SIG-M5 treated with dmso at 0.1 percent for 504 hours (cell line): ENCODE data around the gene FLOT2.
"Not testable (repeated sequence)": the region's sequence is repeated elsewhere in the genome, so short reads cannot be mapped to it uniquely, and the experiment has no call there.

Source experiments
- DNase-seq: peaks from one replicate; lab custom pipeline; 2025; ENCODE audit not compliant: unreplicated experiment; lab: John Stamatoyannopoulos, UW

FLOT2 gene

GRCh38 chr17:28896884-28897768 lies at the start of gene FLOT2:
Gene FLOT2 (minus strand): TSS chr17:28897733. CDS start chr17:28897574, 159 bp downstream.
- DNase-seq, result peak; percentile 72

GRCh38 chr17:28946239-28946638 lies 48.7 kb upstream of the FLOT2 start:
- peak; percentile 19 for DNase-seq

GRCh38 chr17:28944862-28945741 lies 47.6 kb upstream of the FLOT2 start:
- DNase-seq, result no peak

GRCh38 chr17:28944343-28944742 lies 46.8 kb upstream of the FLOT2 start:
- DNase-seq, result no peak

GRCh38 chr17:28942925-28943324 lies 45.4 kb upstream of the FLOT2 start:
- DNase-seq, result no peak

GRCh38 chr17:28941251-28941650 lies 43.7 kb upstream of the FLOT2 start:
- no peak for DNase-seq

- no peak for DNase-seq
Observed at GRCh38 chr17:28940675-28941074, 43.1 kb upstream of the FLOT2 start.

- no peak for DNase-seq
Observed at GRCh38 chr17:28940142-28940541, 42.6 kb upstream of the FLOT2 start.

DNA sequence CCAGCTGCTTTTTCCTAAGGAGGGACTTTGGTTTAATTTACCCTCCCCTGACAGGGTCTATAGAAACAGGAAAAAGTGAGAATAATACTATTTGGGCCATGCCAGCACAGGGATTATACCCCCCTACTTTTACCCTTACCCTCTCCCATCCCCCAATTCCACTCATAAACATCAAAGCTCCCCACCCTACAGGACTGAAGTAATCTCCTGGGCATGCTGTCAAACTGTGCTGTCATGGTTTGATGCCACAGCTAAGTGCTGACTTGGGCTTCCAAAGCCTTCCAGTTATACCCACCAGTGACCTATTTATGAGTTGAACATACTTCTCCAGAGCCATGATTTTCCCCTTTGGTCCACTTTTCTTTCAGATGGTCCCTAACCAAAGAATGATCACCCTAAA lies 41.0 kb upstream of the FLOT2 start:
- DNase-seq, result no peak

DNA sequence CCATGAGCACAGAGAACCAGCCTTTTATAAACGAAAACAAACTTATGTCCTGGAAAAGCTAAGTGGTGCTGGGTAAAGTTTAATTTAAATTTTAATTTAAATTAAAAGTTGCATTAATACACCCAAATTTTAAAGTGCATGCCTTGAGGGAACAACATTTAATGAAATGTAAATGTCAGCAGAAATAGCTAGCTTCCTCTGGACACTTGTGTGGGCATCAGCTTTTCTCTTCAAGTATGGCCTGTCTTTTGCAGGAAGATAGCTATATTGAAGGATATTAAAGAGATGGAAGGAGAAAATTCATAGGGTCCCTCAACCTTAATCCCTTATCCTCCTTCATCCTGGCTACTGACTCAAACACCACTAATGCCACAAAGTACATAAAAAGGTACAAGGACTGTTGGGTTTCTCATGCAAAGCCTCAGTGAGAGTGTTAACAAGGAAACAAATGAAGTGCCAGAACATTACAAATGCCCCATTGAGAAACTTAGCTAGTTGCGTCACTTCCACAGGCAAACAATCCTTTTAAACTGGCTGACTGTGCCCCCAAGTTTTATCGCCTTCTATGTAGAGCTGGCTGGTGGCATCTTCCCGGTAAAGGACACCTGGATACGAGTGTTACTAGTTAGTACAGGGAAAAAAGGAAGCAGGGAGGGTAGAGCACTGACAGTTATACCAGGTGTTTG lies 39.7 kb upstream of the FLOT2 start:
- DNase-seq, result peak; percentile 84

DNA sequence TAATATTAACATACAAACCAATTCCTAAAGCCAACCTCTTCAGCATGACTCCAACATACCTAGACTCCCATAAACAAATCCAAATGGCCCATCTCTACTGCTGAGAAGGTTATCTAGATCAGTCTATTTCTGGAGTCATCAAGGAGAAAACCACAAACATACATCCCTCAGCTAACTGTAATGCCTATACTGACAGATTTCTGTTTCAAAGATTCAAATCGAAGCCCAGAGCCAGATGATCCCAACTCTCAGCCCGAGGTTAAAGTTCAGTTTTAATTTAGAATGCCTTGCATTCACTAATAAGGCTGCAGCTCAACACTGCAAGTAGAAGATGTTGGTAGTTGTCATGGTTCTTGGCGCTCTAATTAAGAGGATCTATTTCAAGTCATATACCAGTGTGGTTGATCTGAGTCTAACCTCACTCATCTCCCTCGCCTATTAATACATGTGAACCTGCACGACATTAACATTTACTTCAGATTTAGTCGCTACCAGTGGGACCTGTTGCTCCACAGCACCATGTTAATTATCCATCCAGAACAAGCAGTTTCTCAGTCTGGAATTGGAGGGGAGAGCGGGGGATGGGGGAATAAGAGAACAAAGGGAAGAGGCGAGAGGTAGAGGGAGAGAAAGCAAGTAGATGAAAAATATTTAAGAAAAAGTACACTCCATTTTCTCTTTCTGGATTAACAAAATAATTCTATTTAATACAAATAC lies 38.4 kb upstream of the FLOT2 start:
- DNase-seq, result no peak

DNA sequence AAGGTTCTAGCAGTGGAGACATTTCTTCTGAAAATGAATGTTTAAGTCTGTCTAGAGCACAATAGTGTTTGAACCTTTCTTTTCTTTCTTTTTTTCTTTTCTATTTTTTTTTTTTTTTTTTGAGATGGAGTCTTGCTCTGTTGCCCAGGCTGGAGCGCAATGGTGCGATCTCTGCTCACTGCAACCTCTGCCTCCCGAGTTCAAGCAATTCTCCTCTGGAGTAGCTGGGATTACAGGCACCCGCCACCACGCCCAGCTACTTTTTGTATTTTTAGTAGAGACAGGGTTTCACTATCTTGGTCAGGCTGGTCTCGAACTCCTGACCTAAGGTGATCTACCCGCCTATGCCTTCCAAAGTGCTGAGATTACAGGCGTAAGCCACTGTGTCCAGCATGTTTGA lies 37.0 kb upstream of the FLOT2 start:
- DNase-seq, result not testable (repeated sequence)

DNA sequence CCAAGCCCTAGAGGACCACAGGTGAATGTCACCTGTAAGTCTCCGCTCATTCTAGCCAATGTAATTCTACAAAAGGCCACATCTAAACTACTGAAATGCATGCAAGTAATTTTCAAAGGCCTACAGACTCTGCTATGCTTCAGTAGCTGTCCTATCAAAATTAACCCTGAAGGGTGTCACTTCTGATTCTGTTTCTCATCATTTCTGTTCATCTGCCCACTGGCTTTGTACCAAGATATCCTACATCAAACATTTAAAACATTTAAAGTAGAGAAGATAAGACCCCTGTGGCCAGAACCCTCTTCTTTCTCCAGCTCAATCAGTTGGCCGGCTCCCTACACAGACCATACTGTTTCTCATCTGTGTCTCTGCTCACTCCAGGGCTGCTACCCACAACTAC lies 32.3 kb upstream of the FLOT2 start:
- no peak for DNase-seq

GRCh38 chr17:28928061-28928460 lies 30.5 kb upstream of the FLOT2 start:
- DNase-seq, result peak; percentile 17

- no peak for DNase-seq
Observed at GRCh38 chr17:28926786-28927185, 29.3 kb upstream of the FLOT2 start.

GRCh38 chr17:28926366-28926765 lies 28.8 kb upstream of the FLOT2 start:
- no peak for DNase-seq

- DNase-seq, result peak; percentile 87
Observed at GRCh38 chr17:28925912-28926365, 28.4 kb upstream of the FLOT2 start.

DNA sequence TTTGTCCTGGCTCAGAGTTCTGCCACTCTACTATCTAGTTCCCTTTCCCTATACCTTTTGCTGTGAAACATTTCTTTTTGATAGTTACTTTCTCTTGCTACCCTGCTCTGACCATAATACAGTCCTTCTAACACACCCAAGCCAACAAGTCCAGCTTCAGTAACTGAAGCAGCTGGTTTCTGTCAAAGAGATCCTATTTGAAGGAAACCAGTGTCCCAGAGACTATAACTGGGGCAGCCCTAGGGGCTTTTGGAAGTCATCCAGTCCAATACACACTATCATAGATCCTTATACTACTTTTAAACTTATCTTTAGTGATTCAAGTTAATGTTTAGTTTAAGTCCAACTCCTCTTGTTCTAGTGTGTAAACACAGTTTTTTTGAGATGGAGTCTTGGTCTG lies 22.7 kb upstream of the FLOT2 start:
- no peak for DNase-seq

GRCh38 chr17:28918295-28918694 lies 20.8 kb upstream of the FLOT2 start:
- no peak for DNase-seq

DNA sequence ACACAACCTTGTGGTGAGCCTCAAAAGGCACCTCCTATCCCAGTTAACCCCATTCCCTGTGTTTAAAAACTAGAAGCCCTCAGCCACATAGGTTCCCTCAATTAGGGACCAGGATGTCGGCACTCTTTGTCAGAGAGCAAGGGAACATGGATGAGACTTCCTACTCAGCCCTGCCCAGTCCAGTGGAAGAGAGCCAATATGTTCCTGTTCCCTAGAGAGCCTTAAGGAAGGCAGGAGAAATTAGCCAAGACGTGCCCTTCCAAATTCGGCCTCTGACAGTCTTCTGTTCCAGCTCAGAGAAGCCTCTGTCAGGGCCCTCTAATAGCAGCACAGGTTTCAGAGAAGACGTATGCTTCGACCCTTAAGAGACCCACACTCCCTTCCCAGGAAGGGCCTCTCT lies 19.9 kb upstream of the FLOT2 start:
- DNase-seq, result no peak

GRCh38 chr17:28917029-28917428 lies 19.5 kb upstream of the FLOT2 start:
- no peak for DNase-seq
